Measurements from ENCODE around the gene TMEM167A.

TMEM167A gene

DNA sequence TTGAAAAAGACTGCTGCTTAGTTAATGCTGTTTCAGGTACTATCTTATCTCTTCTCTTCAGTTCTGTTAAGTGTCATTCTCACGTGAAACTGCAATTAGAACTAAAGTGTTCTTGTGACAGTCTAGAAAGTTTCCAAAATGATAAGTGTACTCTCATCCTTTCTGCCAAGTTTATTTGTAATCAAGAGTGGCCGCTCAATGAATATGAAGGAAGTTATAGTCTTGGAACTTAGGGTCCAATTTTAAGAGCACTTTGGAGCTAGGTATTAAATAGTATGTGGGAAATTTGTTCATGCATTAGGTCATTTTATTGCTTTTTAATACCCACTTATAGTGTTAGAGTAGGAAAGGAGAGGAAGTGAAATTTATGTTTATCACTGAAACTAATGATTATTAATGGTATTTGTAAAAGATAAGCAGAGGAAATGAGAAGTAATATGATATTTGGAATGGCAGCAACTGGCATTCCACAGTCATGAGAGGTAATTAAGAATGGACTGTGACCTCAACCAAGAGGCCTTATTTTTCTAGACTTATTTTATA, 20.6 kb upstream of the TMEM167A start:
- H3K27ac ChIP-seq: no peak overlapping the region
- TF ChIP-seq, protein P1, sequence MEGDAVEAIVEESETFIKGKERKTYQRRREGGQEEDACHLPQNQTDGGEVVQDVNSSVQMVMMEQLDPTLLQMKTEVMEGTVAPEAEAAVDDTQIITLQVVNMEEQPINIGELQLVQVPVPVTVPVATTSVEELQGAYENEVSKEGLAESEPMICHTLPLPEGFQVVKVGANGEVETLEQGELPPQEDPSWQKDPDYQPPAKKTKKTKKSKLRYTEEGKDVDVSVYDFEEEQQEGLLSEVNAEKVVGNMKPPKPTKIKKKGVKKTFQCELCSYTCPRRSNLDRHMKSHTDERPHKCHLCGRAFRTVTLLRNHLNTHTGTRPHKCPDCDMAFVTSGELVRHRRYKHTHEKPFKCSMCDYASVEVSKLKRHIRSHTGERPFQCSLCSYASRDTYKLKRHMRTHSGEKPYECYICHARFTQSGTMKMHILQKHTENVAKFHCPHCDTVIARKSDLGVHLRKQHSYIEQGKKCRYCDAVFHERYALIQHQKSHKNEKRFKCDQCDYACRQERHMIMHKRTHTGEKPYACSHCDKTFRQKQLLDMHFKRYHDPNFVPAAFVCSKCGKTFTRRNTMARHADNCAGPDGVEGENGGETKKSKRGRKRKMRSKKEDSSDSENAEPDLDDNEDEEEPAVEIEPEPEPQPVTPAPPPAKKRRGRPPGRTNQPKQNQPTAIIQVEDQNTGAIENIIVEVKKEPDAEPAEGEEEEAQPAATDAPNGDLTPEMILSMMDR (conservative IDR thresholded peaks at IDR 0.05): no peak

DNA sequence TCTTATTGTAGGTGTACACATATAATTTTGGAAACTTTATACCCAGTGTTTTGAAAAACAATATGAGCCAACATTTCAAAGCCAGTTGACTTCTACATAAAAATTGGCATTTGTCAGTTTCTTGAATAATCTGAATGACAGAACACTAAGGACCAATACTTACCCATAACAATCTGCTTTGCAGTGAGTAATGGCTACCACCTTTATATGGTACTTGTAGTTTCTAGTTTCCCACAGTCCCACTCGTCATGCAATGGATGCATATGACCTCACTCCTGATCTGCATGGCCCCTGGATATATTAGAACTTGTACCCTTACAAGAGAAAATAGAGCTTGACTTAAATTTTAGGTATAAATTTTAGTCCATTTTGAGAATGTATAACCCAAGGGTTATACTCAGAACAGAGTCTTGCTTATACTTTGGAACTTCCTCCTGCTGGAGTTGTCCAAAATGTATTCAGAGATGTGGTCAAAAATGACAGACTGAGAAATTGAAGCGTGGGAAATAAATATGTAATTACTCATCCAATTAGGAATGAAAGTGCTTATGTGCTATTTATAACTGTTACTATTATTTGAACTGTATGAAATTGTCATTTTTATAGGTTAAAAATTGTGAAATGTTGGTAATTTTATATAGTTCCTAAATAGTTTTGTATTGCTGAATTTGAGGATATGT, 19.6 kb upstream of the TMEM167A start:
- H3K27ac ChIP-seq: no peak overlapping the region
- TF ChIP-seq, protein P1 (conservative IDR thresholded peaks at IDR 0.05): no peak

DNA sequence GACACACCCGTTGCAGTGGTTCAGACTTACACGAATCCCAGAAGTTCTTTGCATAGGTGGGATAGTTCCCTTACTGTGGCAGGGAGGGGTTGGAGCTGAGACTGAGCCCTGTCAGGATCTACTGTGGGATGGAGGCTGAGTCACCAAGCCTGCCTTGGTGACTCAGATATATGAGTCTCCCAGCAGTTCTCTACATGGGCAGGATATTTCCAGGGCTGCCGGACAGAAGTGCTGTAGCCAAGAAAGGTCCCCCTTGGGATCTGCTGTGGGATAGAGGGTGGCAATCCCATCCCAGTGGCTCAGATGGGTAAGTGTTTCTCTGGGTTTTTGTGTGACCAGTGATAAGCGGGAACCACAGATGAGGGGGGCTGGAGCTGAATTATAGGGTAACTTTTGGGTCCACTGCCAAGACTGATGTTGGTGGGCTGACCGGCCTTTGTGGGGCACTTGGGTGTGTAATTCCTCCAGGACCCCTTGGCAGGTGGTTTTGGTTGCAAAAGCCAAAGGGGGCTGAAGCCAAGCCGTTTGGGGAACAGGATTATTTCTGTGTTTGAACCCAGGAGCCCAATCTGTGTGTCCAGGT, 18.9 kb upstream of the TMEM167A start:
- TF ChIP-seq, protein P1 (conservative IDR thresholded peaks at IDR 0.05): no peak
- no peak overlapping the region for H3K27ac ChIP-seq

DNA sequence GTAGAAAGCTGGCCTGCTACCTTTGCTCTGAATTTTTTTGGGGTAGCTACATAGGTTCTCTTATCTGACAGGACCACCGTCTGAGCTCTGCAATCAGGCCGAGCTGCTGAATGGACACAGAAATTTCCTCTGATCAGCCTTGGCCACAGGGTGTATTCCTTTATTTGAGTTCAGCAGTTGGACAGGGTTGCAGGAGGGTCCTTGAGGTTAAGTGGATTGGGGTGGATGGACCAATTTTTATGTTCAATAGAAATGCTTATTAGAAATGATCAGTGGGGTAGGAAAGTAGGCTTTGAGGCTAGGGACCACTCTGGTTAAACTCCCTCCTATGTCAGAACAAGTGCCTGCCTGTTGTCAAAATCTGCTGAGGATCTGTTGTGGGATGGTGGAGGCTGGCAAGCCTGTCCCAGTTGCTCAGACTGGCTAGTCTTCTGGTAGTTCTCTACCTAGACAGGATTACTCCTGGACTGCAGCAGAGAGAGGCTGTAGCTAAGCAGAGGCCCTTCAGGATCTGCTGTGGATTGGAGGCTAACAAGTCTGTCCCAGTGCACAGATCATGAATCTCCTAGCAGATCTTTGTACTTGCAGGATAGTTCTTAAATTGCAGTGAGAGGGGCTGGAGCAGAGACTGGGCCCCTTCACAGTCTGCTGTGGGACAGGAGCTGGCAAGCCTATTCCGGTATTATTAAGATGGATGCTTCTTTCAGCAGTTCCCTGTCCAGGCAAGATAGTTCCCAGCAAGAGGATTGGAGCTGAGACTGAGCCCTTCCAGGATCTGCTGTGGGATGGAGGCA, 18.2 kb upstream of the TMEM167A start:
- TF ChIP-seq, protein P1 (conservative IDR thresholded peaks at IDR 0.05): no peak
- no peak overlapping the region for H3K27ac ChIP-seq

DNA sequence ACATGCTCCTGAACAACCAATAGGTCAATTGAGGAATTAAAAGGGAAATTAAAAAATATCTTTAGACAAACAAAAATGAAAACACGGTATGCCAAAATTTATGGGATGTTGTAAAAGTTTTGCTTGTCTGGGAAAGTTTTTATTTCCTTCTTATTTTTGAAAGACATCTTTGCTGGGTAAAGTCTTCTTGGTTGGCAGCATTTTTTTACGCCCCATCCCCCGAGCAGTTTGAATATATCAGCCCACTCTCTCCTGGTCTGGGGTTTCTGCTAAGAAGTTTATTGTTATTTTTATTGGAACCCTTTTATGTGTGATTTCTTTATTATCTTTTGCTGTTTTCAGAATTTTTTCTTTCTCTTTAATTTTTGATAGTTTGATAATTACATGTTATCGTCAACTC, 16.5 kb upstream of the TMEM167A start:
- TF ChIP-seq, protein P1 (conservative IDR thresholded peaks at IDR 0.05): no peak
- no peak overlapping the region for H3K27ac ChIP-seq

DNA sequence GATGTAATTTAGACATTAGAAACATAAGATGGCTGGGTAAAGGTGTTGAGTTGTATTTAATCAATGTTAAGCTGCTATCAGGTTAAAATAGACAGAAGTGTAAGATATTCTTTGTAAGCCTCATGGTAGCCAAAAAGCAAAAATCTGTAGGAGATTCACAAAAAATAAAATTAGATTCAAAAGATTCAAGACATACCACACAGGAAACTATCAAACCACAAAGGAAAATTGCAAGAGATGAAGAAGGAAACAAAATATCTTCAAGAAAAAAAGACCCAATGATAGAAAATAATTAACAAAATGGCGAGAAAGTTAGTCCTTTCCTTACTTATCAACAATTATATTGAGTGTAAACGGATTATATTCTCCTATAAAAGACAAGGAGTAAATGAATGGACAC, 15.4 kb upstream of the TMEM167A start:
- TF ChIP-seq, protein P1 (conservative IDR thresholded peaks at IDR 0.05): no peak
- no peak overlapping the region for H3K27ac ChIP-seq

DNA sequence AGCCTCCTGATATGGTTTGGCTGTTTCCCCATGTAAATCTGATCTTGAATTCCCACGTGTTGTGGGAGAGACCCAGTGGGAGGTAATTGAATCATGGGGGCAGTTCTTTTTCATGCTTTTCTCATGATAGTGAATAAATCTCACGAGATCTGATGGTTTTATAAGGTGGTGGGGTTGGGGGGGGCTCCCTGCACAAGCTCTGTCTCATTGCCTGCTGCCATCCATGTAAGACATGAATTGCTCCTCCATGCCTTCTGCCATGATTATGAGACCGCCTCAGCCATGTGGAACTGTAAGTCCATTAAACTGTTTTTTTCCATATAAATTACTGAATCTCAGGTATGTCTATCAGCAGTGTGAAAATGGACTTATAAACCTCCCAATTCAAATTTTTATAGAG, 13.0 kb upstream of the TMEM167A start:
- TF ChIP-seq, protein P1 (conservative IDR thresholded peaks at IDR 0.05): no peak

More for the DNA sequence above, 13.0 kb upstream of the TMEM167A start:
- H3K27ac ChIP-seq: no peak overlapping the region

Measured in VCaP (cell line).